Activated CD4-positive, alpha-beta T cell treated with anti-CD3 and anti-CD28 coated beads, Interleukin-2, Interleukin-4, amounts not matched to agents 100 ng/mL and 50 ng/mL, durations not matched to agents 16 hours and 8 hours (primary cell): Measurements from ENCODE around the gene WWOX.

ENCODE experiments used
- DNase-seq: peaks from one replicate; pipeline ENCODE4 v3.0.0-alpha.2; 2020; ENCODE audit warnings: low spot score

Gene WWOX

DNA sequence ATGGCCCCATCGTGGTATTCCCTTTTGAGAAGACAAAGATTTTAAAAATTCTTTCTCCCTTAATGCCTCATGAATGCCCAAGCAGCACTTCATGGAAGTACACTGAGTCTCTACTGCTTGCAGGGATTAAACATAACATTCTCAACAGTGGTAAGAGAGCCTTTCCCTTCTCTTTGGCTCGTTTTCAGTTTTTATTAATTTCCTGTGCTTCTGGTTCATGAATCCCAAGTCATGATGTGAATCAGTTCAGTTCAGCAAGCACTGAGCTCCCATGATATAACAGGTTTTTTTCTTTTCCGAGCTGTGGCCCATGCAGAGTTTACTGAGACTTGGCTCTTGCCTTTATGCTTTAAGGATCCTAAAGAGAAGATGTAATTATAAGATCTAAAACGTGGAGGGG is 175.3 kb downstream of the WWOX start:
- DNase-seq, result no peak

DNA sequence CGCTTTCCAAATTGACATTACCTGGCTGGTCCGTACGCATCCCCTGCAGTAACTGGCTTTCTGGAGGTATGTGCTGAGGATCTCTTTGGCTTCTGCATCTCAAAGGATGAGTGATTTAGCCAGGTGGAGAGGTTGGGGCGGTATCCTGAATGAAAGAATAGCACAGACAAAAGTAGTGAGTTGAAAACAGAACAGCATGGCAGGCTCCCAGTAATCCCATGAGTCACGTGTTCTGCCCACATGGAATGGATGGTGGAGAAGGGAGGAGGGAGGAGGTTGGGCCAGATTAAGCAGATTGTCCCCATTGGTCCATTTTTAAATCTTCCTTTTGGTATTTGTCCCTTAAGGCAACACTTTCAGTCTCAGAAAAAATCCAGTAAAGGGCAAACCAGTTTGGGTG is 176.0 kb downstream of the WWOX start:
- DNase-seq, result no peak

DNA sequence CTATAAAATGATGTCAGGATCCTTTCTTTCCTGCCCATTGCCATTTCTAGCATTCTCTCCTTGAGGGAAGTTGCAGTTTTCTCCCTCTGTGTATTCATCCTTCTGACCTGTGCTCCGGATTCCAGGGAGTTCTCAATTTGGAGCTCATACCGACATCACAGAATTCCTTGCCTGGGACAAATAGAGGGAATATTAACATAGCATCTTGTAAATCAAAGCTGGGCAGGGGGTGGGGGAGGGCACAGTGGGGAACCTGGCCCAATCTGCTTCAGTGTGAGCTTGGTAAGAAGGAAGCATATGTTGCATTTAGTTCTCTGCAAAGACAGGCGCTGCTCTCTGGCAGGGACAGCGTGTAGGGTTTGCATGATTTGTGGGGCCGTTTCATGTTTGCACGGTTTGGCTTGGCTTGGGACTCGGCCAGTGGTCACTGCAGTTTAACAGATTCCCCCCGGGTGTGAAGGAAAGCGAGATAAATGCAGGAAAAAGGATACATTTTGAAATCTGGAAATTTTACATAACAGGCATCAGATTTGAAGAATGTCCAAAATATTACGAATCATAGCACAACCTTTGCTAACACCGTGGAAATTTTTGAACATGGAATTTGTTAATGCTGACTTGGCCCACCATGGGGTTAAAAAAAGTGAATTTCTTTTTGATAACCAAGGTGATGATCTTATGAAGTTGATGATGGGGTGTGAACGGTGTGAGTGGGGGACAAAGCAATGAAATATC is 178.0 kb downstream of the WWOX start:
- DNase-seq, result no peak

DNA sequence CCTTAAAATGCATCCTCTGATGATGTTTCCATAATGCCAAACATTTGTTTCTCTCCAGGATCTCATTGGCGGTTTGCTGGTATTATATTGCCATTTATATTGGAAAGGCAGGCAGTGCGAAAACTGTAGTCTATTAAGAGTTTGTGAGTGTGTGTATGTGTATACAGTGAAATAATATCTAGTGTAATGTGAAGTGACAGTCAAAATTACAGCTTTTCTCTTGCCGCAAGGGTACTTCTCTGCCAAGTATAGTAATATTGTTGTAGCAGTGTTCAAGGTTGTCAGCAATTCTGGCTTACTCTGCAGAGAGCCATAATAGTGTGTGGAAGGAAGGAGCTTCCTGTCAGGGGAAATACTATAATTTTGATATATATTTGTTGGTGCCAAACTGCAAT is 178.6 kb downstream of the WWOX start:
- DNase-seq, result no peak

DNA sequence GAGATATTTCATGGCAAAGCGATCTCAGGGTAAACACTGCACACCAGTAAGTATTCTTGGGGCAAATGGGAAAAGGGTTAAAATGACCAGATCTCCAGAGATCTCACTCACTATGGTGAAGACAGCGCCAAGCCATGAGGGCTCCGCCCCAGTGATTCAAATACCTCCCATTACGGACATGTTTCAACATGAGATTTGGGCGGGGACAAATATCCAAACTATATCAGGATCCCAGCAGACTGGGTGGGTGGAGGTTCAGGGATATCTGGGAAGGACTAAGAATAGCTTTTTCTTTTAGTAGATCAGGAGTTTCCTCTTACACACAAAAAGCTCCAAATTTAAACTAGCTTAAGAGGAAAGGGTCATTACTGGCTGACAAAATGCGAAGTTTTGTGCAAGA is 181.7 kb downstream of the WWOX start:
- DNase-seq, result no peak

DNA sequence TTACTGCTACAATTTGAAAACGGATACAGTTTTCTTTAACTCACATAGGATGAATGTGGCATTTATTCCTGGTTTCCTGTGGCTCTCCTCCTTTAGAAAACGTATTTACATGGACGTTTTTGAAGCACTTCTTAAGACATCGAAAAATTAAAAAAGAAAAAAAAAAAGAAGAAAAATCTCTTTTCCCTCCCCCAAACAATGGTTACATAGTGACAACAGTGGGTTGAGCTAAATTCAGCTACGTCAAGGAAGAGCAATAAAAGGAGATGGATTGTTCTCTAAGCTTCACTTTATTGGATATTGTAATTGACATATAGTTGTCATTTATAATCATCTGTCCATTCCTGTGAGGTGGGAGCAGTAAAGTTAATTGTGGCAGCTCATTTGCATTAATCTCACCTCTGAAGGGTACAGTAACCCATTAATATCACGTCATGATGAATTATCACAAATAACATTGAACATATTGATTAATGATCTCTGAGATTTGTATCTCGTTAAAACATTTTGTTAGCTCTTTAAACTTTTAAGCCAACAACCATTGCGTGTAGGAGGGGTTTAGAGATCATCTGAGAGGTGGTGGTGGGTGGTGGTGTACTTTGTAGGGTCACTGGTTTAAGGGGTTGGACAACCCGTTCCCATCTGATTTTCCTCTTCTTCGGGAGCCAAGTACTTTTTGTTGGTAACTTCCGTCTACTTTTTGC is 184.2 kb downstream of the WWOX start:
- no peak for DNase-seq

DNA sequence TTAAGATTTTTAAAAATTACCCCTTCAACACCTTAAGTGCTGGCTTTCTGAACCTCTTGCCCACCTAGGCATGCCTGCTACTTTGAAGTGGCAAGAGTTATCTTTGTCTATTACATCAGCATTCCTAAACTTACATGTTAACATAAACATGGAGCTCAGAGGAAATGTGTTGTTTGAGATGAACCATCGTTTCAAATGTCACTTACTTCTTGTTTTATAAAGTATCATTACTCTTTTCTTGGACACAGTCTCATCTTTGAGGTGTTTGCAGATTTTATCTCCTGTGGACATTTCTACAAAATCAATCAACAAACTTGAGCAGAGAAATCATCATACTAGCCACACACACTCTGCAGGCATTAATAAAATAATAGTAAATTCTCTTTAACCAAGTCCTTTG is 184.9 kb downstream of the WWOX start:
- DNase-seq, result no peak

DNA sequence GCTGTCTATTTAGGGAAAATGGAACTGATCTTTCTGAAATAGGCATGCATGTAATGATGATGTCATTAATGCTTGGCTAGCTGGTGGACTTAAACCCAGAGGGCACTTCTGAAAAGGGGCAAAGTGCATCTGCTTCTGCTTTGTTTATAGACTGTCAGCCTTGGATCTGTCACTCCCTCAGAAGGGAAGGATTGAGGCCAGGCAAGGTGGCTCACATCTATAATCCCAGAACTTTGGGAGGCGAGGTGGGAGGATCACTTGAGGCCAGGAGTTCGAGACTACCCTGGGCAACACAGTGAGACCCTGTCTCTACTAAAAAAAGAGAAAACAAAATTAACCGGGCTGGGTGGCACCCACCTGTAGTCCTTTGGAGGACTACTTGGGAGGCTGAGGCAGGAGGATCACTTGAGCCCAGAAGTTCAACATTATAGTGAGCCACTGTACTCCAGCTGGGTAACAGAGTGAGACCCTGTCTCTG is 185.5 kb downstream of the WWOX start:
- no peak for DNase-seq

DNA sequence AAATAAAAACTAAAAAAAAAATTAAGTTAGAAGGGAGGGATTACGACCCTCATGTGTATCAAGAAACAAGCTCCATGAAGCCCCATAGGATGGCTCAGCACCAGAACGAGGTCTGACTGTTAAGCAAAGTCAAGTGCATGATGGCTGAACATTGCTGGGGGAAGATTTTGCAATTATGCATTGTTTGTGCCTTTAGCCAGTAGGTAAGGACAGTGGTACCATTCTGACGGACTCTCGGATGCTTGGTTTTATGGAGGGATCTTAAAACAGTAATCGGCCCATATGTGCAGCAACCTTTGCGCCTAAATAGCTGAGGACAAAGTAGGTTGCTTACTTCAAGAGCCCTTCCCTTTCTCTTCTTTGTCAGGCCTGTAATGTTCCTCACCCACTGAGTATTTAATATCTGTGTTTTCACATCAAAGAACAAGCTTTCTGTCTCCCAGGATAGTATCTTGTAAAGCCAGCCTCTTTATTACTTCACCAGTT is 186.0 kb downstream of the WWOX start:
- DNase-seq, result no peak

DNA sequence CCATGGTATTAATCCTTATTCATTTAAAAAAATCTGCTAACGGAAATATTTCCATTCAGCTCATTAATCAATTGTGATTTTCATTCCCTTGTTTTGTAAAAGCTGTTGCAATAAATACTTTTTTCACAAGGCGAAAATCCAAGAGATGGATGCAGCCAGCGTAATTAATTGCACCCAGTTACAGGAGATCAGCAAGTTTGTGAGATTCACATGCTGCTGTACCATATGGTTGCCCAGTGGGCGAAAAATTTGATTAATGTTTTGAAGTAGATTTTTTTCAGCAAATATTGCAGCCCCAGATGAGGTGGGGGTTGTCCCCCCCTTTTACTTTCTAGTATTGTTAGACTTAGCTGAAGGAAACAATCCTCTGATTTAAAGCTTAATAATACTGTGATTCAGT is 186.6 kb downstream of the WWOX start:
- no peak for DNase-seq

DNA sequence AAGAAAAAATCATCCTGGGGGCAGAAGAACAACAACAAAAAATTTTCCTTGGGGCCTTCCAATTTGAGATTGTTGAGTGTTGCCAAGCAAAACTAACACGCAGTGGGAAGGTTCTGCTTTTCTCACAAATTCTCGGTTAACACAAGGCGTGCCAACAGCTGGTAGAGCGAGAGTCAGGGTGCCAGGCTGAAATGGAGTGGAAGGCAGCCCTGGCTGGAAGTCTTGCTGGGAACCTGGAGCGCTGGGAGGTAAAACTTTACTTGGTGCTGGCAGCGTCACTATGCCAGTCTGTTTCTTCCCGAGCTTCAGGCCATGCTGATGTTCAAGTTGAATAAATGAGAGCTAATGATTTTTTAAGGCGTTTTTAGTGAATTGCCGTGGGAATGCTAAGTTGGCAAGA is 189.4 kb downstream of the WWOX start:
- DNase-seq, result no peak

DNA sequence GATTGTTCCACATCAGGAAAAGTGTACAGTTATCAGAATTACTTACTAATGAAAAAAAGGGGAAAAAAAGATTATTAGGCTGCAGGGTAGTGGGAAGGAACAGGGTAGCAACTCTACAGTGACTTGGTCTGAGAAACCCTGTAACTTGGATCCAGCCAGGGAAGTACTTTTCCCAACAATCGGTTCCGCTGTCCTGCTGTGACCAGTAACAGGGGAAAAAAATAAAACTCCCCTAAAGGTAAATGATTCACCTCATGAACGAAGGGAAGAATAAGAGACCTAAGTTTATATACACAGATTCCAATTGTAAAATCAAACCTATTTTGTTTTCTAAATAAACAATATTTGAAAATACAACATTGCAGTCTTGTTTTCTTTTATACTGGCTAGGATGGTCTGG is 189.9 kb downstream of the WWOX start:
- DNase-seq, result no peak

DNA sequence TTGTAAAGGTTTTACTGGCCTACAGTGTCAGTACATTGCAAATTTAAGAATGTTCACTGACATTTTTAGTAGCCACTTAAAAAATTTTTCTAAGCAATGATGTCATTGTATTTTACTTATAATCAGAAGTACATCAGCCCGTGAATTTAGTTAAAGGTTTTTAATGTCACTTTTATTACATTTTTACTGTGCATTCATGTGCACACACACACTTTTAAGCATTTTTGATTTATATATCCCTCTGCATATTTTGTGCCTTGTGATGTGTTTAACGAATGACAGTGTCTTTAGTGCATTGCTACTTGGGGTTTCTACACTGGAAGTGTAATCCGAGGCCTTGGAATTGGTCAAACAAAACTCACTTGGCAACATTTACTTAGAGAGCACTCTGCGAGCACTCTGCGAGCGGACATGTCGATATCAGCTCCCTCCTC is 190.4 kb downstream of the WWOX start:
- no peak for DNase-seq

DNA sequence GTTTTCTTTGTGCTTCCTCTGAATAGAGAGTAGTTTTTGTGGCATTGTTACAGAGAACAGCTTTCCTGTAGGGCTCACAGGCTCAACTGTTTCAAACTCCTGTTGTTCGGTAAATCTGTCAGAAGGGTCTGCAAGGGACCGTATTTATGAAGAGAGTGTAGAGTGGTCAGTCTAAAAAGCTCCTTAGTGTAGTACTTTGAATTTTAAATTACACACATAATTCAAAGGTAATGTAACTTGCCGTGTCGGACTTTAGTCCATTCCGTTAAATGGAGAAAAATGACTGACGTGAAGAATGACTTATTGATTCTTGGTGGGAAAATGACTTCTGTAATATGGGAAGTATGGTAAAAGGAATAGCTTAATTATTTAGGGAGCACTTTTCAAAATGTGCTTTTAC is 190.9 kb downstream of the WWOX start:
- no peak for DNase-seq

DNA sequence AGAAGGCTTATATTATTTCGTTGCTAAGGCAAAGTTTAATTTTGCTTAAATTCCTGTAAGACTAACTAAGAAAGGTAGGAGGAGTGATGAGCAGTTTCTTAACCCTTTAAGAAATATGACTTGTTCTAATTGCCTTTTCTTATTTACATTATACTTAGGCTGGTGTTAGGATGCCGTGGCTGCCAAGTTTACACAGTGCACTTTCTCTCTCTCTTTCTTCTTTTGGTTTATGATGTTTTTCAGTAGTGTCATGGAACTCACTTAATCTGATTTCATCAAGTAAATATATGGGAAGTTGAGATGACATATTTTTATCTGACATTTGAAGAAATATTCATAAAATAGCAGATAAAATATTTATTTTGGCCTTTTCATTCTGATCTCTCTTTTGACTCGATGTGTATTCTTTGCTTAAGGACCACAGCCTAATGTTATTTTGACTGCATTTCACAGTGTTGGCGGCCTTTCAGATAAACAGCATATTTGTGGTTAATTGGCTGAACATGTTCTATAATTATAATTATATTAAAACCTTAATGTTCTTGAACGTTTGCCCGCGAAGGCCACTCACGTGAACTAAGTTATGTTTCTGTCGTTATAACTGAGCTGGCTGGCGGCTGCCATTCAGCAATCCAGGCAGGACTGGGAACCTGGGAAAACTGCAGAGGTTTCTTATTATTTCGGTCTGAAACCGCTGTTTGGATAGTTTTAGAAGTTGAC is 191.6 kb downstream of the WWOX start:
- no peak for DNase-seq

DNA sequence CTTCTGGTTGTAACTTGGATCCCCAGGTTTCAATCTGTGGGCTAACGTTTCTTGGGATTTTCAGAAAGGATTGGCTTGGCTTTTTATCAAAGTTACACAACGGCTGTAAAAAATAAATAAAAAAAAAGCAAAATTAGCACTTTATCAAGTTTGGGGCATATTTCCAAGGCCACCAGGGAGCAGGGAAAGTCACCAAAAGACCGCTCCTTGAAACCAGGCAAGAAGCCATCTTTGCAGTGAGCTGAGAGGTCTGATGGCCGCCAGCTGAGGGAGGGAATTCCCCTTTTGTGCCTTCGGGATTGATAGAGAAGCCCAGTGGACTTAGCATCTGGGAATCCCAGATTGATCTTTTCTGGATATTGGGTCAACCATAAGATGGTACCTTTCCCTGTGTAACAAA is 192.2 kb downstream of the WWOX start:
- no peak for DNase-seq

DNA sequence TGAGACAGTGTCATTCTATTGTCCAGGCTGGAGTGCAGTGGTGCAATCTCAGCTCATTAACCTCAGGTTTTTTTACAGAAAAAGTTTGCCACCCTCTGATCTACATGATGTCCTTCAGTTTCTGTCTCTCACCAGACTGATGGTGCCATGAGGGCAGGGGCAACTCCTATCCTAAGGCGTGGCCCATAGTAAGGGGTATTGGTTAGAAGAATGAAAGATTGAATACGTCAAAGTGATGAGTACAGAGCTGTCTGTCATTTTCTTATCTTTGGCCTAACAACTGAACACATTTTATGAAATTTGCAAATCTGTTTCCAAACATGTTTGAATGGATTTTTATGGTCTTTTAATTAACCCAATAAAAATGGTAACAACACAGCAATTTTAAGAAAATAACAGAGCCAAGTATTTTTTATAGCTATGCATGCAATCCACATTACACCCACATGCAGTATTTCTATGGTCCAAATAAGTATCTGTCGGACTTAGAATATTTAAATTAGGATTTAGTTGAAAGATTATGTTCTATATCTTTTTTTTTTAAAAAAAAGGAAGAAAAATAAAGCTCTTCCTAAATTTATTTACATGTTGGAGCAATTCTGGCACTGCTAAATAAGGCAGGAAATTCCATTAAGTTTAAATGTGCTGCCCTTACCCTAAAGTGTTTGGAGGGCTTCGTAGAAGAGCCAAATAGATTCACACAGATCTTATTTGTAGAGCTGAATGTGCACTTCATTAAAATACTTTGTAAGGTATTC is 192.8 kb downstream of the WWOX start:
- DNase-seq, result no peak

DNA sequence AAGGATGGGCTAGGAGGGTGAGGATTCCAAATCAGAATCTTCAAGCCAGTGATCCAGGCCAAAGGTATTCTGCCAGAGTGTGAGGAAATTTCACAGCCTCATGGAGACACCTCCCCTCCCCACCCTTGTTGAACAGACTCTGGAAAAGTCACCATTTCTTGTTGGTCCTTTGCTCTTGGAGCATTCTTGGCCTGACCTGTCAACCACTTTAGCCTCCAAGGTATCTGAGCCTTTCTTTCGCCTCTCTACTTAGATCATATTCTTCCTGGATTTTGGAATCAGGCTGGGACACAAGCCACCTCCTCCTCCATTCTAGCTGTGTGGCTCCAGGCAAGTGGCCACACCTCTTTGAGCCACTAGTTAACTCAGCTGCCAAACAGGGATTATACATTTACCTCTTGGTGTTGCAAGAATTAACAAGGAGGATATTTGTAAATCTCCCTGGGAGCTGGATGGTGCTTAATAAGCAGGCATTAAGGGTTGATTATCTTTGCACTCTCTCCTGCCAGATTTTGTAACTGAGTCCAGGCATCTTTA is 193.5 kb downstream of the WWOX start:
- DNase-seq, result no peak

DNA sequence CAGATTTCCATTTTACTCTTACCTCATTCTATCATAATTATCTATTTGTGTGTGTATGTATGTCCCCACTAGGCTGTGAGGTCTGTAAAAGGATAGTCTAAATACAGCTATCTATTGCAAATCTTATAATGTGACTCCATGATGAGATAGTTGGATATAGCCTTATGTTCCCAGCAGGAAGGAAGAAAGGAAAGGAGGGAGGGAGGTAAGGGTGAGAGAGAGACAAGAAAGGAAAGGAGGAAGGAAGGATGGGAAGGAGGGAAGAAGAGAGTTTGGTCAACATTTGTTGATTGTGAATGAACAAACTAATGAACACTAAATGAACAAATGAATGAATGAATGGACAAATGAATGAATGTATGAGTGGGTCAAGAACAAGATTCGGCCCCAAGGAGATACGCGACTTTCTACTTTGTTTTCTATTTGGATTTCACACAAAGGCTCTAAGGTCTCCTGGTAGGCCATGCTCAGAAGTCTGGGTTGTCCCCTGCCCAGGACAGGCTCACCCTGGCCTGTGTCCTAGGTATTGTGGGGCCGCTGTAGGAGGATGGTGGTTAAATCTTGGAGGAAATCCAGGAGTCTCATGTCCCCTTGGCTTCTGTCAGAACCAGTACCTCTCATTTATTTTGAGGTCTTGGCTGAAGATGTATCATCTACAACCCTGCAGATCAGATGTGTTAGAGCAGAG is 195.2 kb downstream of the WWOX start:
- no peak for DNase-seq

DNA sequence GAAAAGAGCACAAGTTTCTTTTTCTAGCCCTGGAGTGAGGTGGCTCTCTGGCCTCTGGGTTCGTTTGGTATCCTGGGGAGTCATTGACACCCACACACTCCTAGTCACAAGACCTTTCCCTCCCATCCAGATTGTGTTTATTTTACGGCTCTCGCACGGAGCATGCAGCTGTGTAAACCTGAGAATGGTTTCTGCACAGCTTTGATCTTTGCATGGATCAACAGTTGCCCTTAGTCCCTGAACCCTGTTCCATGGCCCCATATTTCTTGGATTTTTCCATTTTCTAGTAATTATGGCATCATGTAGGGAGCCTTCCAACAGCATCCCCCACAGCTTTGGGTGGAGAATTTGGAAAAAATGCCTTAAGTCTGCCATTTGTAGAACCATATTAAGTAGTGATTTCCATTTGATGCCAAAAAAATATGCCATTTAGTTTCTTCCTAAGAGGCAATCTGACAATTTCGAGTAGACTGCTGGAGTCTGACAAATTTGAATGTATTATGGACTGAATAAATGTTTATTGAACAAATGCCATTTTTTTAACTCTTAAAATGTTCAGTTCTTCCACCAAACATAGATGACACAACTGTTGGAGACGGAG is 197.7 kb downstream of the WWOX start:
- no peak for DNase-seq

DNA sequence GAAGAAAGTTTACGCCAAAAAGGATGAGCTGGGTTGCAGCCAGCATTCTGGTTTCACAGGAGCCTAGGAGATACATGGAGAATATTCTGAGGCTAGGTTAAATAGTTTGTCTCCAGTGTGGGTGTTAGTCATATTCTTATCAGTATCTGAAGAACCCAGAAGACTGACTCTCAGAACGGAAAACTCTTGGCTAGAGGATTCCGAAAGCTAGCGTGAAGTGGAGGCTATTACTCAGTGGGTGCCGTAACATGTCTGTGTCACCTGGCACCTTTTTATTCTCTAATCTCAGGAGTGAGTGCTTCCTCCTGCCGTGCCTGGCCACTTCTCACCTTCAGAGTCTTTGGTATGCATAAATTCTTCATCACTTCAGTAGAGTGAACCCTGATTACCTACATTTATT is 199.5 kb downstream of the WWOX start:
- no peak for DNase-seq
